Activated gamma-delta T cell treated with Interleukin-2 at 50 U/mL for 16 hours (primary cell): ENCODE measurements around the gene ZNF45.
"Not testable (repeated sequence)": the region's sequence is repeated elsewhere in the genome, so short reads cannot be mapped to it uniquely, and the experiment has no call there.

Experiments used
- DNase-seq: peaks from one replicate; pipeline ENCODE4 v3.0.0-alpha.2; 2020

The ZNF45 gene

DNA sequence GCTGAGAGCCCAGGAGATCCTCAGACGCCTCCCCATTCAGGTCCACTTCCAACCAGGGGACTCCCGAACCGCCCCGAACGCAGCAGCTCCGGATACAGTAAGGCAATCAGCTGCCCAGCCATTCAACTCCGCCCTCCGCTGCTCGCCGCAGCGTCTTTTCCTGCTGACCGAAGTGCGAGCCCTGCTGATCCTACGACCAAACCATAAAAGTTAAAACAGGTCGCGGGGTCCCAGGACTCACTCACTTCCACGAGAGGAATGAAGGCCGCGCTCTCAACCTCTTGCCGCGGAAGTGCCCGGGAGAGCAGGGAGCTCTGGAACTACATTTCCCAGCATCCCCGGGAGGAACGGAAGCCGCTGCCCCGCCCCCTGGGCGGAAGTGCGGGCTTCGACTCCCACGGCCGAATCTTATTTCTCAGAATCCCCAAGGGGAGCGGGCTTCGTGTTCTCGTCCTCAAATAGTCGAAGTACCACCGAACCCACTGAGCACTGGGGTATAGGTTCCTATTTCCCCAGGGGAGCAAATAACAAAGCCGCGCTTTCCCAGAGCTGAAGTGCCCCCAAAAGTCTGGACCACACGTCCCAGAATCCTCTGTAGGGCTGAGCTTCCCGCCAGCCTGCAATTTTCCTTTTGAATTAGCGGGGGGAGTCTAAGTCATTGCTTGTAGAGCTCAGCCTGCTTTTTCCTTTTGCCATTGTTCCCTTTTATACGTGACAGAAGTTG is at the start of gene ZNF45:
ZNF45 (minus strand) TSS at position 298 of the 724 bp plus-strand sequence. CDS start 13,097 bp downstream, outside the sequence.
- peak; percentile 84 for DNase-seq

DNA sequence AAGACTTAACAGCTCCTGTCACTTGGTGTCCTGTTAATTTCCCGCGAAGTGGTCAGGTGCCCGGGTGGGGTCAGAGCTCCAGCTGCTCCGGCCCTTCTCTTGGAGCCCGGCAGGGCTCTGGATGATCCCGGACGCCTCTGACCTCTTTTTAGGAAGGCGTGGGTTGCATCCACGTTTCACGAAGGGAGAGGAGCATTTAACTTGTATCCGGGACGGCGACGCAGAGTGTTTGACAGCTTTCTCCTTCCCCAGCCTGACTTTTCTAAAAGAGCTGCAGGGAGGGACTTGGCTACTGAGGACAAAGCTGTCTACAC is 49.6 kb upstream of the ZNF45 start:
- no peak for DNase-seq

DNA sequence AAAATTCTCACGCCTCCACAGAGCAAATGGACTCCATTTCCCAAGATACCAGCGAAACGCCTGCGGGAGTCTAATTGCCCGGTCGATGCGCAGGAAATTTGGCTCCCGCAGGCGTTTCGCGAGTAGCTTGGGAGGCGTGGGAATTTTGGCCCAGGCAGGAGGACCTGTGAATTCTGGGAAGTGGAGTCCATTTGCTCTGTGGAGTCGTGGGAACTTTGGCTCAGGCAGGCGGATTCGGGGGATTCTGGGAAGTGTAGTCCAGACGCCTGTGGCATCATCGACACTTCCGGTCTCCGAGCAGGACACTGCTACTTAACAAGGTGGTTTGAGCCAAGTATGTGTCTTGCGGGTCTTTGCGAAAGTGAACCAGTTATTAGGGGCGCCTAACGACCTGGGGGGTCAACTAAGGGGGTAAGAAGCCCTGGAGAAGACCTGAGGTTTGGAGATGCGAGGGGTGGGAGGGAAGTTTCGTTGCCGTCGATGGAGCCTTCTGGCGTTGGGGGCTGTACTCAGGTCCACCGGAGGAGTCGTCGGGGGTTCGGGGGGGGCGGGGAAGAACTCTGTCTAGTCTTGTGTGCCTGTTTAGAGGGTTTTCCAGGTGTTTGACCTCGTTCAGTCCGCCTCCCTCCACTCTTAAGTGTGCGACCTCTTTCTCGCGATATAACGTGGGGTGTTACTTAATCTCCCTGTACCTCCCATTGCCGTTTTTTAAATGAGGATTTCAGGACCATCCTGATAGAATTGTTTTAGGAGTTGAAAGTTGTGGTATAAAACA is 49.0 kb upstream of the ZNF45 start, which contains the start of gene ZNF155:
ZNF155 (plus strand) TSS at position 277 of the 775 bp plus-strand sequence. CDS start 4,356 bp downstream, outside the sequence.
- peak; percentile 61 for DNase-seq

DNA sequence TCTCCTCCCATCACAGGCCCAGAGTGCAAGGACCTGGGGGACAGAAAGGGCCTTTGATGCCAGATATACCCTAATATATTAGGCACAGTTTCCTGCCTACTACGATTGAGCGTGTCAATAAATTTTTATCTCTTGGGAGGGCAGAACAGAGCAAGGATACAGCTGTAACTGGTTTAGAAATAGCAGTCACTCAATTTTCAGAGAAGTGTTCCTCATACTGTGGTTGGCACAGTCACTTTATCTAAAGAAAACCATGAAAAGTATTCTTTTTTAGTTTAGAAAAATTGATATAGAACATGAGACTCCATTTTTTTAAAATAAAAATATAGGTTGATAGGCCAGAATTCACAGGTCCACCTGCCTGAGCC is 48.4 kb upstream of the ZNF45 start:
- DNase-seq = no peak

DNA sequence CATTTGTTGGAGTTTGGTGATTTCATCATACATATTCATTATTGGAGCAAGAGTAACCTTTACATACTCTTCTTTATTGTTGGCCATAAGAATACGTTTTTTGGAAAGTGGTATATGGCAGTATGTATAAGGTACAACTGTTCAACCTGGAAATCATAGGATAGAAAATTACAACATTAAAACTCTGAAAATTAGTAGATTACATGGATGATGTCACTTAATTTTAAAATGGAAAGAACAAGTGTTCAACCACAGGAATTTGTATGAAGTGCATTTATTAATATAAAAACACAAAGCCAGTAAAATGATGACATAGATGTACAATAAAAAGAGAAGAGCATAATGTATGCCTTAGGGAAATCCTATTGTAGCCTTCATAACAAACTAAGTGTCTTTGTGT is 41.6 kb upstream of the ZNF45 start:
- DNase-seq = no peak

DNA sequence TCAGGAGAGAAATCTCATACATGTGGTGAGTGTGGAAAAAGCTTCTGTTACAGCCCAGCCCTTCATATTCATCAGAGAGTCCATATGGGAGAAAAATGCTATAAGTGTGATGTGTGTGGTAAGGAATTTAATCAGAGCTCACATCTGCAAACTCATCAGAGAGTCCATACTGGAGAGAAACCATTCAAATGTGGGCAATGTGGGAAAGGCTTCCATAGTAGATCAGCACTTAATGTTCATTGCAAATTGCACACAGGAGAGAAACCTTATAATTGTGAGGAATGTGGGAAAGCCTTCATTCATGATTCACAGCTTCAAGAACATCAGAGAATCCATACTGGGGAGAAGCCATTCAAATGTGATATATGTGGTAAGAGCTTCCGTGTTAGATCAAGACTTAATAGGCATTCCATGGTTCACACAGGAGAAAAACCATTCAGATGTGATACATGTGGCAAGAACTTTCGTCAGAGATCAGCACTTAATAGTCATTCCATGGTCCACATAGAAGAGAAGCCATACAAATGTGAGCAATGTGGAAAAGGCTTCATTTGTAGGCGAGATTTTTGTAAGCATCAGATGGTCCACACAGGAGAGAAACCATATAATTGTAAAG is 31.1 kb upstream of the ZNF45 start:
- DNase-seq = no peak

DNA sequence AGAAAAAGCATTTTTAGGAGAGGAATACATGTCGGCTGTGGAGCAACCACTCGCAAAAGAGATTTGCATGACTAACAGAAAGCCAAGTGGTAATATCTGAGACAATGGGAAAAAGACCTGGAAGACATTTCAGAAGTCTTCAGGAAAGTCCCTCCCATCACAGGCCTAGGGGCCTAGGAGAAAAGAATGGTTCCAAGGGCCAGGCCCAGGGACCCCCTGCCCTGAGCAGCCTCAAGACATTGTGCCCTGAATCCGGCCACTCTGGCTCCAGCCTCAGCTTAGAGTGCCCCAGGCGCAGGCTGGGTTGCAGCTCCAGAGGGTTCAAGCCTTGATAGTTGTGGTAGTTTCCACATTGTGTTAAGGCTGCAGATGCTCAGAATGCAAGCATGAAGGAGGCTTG is 25.3 kb upstream of the ZNF45 start:
- DNase-seq = no peak

DNA sequence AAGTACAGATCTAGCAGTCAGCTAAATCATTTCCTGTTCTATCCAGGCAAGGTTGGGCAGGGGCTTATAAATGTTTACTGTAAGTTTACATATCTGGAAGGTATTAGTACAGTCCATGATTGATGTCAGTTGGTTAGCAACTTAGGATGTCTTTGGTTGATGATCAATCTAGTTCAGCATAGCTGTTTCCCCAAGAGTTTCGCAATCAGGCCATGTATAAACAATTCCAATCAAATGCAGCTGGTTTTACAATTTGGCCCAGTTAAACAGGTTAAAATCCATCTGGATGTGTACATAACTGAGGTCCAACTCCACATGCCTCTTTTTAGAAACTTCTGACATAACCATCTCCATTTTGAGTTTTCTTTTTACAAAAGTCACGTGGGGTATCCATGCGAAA is 22.8 kb upstream of the ZNF45 start:
- DNase-seq = no peak

DNA sequence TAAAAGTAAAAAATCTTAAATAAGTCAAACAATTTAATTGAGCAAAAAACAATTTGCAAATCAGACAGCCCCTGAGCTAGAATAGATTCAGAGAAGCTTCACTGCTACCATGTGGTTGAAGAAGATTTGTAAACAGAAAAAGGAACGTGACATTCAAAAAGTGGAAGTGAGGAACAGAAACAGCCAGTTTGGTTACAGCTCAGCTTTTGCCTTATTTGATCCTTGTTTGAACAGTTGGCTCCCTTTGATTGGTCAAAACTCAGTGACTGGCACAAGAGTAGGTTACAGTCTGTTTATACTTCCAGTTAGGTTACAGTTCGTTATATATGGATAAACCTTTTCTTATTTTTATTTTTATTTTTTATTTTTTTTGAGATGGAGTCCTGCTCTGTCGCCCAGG is 21.7 kb upstream of the ZNF45 start:
- DNase-seq = no peak

DNA sequence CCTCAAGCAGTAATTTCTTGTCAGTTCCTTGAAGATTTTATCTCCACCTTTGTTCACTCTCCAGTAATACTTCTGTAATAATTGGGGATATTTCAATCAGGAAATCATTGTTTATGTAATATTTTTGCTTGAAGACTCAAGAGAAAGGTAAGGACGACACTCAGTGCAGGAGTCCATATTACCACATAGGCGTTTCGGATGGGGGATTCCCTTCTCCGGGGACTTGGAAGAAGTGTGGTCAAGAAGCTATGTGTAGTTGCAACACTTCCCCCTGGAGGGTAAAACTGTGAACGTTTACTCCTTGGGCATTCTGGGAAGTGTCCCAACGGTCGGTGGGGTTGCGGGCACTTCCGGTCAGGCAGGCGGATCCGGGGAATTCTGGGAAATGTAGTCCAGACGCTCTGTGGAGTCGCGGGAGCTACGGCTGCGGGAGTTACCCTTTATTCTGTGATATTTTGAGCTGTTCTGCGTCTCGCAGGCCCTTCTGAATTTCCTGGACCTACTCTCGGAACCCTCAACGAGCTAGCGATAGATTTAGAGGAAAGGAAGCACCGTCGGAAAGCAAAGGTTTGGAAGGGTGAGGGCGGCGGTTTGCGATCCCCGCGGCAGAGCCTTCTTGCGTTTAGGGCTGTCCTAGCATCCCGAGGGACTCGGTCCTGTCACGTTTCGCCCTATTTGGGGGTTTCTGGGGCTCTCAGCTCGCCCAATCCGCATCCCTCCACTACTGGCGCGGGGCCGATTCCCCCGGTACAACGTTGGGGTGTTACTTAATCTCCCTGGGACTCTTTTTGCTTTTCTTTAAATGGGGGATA is 16.0 kb upstream of the ZNF45 start, which contains the start of gene ZNF221:
ZNF221 (plus strand) TSS at position 395 of the 812 bp plus-strand sequence. CDS start 11,499 bp downstream, outside the sequence.
- DNase-seq = peak; percentile 43

DNA sequence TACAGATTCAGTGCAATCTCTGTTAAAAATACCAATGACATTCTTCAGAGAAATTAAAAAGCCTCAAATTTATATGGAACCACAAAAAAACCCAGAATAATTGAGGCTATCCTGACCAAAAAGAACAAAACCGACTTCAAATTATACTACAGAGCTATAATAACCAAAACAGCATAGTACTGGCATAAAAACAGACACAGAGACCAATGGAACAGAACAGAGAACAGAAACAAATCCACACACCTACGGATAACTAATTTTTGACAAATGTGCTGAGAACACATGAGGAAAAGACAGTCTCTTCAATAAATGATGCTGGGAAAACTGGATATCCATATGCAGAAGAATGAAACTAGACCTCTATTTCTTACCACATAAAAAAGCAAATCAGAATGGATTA is 14.7 kb upstream of the ZNF45 start:
- not testable (repeated sequence) for DNase-seq

DNA sequence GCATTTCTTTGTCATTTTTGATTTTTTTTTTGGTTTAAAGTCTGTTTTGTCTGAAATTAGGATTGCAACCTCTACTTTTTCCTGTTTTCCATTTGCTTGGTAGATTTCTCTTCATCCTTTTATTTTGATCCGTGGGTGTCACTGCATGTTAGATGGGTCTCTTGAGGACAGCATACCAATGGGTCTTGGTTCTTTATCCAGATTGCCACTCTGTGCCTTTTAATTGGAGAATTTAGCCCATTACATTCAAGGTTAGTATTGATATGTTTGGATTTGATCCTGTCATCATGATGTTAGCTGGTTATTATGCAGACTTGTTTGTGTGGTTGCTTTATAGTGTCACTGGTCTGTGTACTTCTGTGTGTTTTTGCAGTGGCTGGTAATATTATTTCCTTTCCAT is 12.3 kb upstream of the ZNF45 start:
- not testable (repeated sequence) for DNase-seq

DNA sequence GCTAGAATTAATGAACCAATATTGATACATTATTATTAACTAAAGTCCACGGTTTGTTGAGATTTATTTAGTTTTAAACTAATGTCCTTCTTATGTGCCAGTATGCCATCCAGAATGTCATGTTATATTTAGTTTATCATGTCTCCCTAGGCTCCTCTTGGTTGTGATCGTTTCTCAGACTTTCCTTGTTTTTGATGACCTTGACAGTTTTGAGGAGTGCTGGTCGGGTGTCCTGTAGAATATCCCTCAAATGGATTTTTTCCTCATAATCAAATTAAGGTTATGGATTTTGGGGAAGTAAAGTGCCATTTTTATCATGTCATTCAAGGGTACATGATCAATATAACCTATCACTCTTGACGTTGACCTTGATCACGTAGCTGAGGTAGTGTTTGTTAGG is 6.1 kb upstream of the ZNF45 start:
- DNase-seq = no peak

DNA sequence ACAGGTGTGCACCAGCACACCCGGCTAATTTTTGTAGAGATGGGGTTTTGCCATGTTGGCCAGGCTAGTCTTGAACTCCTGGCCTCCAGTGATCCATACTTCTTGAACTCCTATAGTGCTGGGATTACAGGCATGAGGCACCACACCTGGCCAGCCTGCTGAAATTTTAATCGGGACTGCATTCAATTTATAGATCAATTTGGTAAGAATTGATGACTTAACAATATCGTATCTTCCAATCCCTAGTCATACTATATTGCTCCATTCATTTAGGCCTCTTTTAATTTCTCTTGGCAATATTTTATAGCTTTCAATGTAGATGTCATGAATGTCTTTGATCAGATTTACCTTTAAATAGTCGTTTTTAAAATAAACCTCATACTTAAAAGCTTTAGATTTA is 5.6 kb upstream of the ZNF45 start:
- no peak for DNase-seq

DNA sequence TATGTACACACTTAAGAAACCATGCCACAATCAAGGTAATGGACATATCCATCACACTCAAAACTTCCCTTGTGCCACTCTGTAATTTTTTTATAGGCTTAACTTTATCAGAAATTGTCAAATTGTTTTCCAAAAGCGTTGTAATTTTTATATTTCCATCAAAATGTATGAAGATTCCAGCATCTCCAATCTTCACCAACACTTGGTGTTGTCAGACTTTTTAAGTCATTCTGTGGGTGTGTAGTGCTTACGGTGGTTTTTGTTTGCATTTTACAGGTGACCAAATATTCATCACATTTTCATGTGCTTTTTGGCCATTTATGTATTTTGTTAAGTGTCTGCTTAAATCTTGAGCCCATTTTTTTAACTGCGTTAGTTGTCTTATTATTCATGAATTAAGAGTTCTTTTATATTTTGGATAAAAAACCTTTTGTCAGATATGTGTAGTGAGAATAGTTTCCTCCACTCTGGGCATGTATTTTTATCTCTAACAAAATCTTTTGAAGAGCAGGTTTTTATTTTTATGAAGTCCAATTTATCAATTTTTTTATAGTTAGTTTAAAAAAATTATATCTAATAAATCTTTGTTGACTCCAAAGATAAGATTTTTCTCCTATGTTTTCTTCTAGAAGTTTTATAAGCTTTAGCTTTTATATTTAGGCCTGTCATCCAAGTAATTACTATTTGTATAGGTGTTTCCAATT is 4.6 kb upstream of the ZNF45 start:
- no peak for DNase-seq

DNA sequence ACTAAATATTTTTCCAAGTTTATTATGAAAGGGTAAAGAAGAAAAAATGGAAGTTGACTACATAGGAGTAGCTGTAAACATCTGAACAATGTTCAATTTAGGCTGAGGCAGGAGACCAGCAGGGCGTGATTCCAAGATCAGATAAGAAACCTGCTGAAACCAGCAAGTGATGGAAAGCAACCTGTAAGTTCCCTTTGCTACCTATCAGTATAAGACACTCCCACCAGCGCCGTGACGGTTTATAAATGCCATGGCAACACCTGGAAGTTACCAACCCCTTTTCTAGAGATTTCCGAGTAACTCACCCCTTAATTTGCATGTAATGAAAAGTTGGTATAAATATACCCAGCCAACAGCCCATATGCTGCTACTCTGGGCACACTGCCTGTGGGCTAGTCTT is 1.1 kb upstream of the ZNF45 start:
- no peak for DNase-seq

DNA sequence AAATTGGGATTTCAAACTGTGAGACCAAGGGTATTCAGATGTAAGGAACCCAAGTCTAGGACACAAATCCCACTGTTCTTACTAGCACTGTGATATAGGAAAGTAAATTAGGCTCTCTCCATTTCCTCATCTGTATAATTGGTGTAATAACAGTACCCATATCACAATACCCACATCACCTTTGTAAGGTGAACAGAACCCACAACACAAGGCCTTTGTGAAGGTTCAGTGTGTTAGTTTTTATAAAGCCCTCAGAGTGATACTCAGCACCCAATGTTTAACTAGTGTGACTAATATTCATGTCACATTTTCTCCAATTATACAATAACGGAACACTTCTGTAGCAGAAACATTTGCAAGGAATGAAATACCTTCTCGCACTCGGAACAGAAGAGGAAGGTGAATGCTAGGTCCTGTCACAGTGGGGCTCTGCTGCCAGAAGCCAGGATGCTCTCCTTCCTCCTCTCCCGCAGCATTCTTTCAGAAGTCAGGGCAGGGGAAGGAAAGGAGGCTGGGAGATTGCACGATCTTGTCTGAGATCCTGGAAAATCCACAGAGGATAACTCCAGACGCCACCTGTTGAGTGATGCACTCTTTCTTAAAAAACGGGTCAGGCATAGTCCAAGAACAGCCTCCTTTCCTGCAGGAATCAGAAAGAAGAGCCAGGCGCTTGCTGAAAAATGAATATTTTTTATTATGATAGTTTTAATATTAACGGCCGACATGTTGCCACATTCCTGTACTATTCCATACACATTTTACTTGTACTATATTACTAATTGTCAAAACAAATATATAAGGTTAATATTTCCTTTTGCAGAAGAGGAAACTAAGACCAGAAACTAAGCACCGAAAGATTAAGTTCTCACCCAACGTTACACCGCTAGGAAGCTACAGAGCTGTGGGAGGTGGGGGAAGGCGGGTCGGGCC is 762 bp downstream of the ZNF45 start:
- DNase-seq = no peak

DNA sequence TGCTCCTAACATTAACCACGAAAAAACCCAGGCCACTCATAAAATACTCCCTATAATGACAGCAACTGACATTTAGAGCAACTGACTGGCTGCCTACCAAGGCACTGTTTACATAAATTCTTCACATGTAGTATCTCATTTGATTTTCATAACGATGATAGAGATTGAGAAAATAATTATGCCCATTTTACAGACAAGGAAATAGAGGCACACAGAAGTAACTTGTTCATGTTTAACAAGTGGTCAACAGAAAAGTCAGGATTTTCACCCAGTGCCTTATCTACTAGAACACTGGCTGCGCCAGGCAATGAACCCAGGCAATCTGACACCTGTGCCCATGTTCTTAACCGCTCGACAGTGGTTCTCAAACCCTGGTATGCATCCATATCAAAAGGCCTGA is 6.3 kb downstream of the ZNF45 start:
- no peak for DNase-seq

DNA sequence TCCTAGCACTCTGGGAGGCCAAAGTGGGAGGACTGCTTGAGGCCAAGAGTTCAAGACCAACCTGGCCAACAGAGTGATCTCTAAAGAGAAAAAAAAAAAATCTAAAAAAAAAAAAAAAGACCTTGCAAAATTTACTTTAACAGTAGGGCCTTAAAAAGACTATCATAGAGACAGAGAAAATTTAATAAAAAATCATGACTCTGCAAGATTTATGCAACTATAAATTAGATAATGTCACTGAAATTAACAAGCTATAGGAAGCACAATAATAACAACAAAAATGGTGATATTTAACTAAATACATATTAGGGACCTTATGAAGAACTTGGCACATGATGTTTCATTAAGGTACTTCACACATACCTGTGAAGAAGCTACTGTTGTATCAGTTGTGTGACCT is 11.2 kb downstream of the ZNF45 start:
- DNase-seq = no peak

DNA sequence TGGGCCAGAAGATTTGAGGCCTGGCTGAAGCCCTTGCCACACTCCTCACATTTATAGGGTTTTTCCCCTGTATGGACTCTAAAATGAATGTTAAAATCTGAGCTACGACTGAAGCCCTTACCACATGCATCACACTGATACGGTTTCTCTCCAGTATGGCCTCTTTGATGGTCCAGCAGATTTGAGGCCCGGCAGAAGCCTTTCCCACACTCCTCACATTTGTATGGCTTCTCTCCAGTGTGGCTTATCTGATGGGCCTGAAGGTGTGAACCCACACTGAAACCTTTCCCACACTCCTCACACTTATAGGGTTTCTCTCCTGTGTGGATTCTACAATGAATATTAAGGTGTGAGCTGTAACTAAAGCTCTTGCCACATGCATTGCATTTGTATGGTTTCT is 21.0 kb downstream of the ZNF45 start:
- no peak for DNase-seq

DNA sequence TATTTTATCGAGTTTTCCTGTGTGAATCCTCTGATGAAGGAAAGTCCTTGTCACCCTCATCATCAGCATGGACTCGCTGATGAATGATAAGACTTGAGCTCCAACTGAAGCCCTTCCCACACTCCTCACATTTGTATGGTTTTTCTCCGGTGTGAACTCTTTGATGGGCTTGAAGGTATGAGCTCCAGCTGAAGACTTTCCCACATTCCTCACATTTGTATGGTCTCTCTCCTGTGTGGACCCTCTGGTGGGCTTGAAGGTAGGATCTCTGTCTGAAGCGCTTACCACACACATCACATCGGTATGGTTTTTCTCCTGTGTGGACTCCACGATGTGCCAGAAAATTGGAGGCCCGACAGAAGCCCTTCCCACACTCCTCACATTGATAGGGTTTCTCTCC is 21.7 kb downstream of the ZNF45 start:
- no peak for DNase-seq
